GM06990 (cell line): Measurements from ENCODE around the gene FAT3.

Experiments
- DNase-seq: peaks from one replicate; pipeline ENCODE4 v3.0.0-alpha.2; 2011; ENCODE audit not compliant: insufficient read length; ENCODE audit errors: extremely low read depth
- H3K27me3 ChIP-seq: replicated peaks from 2 replicates; pipeline ENCODE4 v1.6.0; 2011; ENCODE audit warnings: low read length; ENCODE audit not compliant: control insufficient read depth, insufficient read depth
- H3K36me3 ChIP-seq: 2 replicates; pipeline ENCODE4 v1.5.1; 2011; ENCODE audit warnings: low read length; ENCODE audit not compliant: control insufficient read depth, insufficient read depth
- H3K4me3 ChIP-seq: replicated peaks from 2 replicates; pipeline ENCODE4 v1.5.1; 2011; ENCODE audit warnings: low read depth, mild to moderate bottlenecking, control low read depth, low read length
- TF ChIP-seq, protein P1 (sequence below): IDR thresholded peaks from 2 replicates; pipeline ENCODE4 v1.5.1; 2011; ENCODE audit warnings: low read length, control low read depth, mild to moderate bottlenecking, inconsistent platforms; ENCODE audit not compliant: insufficient read depth, poor library complexity, severe bottlenecking

The FAT3 gene

DNA sequence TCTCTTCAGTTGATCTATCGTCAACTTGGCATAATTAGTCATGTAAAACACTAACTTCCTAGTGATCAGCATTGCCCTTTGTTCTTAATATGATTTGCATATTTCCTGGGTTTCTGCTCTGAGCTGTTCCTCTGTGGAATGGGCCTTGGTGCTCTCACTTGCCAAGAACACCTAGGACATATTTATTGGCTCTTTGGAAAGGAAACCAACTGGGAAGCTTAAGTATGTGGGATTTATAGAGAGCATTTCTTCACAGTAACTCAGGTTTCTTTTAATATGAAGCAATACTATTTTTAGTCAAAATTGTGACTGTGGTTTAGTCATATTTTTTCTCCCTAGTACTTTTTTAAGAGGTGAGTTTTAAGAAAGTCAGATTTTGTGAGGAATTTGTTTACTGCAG is 28.8 kb downstream of the FAT3 start:
- Histone ChIP-seq H3K4me3 (no peak overlapping the region), H3K27me3 (no peaks in the 10 kb centered on the region), H3K36me3 (no peaks in the 10 kb centered on the region)
- TF ChIP-seq, protein P1, sequence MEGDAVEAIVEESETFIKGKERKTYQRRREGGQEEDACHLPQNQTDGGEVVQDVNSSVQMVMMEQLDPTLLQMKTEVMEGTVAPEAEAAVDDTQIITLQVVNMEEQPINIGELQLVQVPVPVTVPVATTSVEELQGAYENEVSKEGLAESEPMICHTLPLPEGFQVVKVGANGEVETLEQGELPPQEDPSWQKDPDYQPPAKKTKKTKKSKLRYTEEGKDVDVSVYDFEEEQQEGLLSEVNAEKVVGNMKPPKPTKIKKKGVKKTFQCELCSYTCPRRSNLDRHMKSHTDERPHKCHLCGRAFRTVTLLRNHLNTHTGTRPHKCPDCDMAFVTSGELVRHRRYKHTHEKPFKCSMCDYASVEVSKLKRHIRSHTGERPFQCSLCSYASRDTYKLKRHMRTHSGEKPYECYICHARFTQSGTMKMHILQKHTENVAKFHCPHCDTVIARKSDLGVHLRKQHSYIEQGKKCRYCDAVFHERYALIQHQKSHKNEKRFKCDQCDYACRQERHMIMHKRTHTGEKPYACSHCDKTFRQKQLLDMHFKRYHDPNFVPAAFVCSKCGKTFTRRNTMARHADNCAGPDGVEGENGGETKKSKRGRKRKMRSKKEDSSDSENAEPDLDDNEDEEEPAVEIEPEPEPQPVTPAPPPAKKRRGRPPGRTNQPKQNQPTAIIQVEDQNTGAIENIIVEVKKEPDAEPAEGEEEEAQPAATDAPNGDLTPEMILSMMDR: no peak
- DNase-seq: no peak

DNA sequence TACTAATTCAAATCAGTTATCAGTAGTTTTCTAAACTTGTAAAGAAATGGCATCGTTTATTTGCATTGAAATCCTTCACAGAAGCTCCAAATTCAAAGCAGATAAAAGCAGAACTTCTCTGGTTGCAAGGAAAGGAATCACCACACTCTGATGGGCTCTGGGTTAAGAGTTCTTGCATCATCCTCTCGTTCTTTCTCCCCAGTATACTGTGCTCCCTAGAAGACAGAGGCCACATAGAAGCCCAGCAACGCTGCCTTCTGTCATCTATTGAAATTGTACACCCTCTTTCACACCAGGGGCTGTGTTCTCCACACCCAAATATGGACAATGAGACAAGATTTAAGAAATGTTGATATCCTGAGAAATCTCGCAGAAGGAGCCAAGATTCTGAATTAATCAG is 29.3 kb downstream of the FAT3 start:
- TF ChIP-seq, protein P1: no peak
- no peaks in the 10 kb centered on the region for H3K27me3 ChIP-seq
- H3K36me3 ChIP-seq: no peaks in the 10 kb centered on the region
- no peak for DNase-seq
- H3K4me3 ChIP-seq: no peak overlapping the region

DNA sequence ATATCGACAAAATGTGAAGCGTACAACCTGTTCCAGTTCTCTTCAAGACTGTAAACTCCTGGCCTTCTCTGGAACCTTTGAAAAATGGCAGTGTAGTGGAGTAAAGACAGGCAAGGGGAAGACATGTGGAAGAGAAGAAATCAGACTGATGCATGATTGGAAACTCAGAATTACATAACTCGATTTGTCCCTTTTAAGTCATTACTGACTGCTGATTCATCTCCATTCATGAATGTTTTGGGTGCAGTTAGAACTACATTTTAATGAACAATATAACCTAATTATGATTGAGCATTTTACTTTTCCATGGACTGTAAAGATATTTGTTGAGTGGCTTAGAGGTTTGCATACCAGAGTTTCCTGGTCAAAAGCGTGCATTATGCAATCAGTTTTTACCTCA is 32.9 kb downstream of the FAT3 start:
- TF ChIP-seq, protein P1: no peak
- H3K4me3 ChIP-seq: no peak overlapping the region
- H3K27me3 ChIP-seq: no peaks in the 10 kb centered on the region
- no peaks in the 10 kb centered on the region for H3K36me3 ChIP-seq
- no peak for DNase-seq

DNA sequence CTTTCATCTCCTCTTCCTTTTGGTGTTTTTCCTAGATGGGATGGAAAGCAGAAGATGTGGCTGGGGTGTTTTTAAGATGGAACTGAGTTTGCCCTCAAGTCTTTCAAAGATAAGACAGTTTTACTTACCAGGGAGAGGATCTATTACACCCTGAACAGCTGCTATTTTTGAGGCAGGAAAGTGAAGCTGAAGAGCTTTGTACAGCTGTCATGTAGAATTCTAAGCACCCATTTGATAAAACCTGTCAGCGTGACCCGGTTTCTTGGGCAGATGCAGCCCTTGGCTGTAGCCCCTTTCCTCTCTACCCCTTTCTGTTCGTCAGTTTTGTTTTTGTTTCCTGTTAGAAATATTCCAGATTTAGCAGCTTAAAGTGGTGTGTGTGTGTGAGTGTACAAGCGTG is 35.2 kb downstream of the FAT3 start:
- Histone ChIP-seq H3K36me3 (no peaks in the 10 kb centered on the region), H3K27me3 (no peaks in the 10 kb centered on the region), H3K4me3 (no peak overlapping the region)
- TF ChIP-seq, protein P1: no peak
- DNase-seq: no peak

DNA sequence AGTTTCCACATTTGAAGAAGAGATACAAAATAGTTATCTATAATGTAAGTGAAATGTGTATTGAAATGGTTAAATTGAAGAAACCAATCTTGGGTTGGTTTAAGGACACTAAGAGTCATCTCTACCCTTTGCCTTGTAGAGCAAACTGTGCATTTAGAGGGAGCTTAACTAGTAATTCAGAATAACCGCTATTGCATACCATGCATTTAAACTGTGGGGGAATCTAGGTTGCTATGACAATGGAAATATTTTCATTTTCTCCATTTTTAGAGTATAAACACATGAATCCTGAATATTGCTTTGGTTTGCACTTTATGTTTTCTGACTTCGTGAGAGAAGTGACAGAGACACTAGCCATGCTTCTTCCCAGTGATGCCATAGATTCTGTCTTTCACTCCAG is 39.7 kb downstream of the FAT3 start:
- TF ChIP-seq, protein P1: no peak
- Histone ChIP-seq H3K27me3 (no peaks in the 10 kb centered on the region), H3K4me3 (no peak overlapping the region), H3K36me3 (no peaks in the 10 kb centered on the region)
- DNase-seq: no peak

DNA sequence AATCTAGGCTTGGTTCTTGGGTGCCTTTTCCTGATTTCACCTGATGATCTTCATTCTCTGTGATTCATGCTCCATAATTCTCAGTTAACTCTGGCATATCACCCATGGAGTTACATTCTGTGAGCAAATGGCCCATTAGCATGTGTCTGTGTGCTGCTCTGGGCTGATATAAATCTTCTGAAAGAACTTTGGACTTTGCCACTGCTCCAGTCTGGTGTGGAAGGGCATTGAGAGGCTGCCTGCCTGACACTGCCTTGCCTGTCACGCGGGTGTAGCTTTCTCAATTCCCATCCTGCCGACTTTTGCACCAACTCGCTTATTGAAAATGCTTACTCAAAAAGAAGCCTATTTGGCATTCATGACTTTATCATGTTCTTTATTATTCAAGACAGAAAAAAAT is 42.2 kb downstream of the FAT3 start:
- Histone ChIP-seq H3K27me3 (no peaks in the 10 kb centered on the region), H3K4me3 (no peak overlapping the region), H3K36me3 (no peaks in the 10 kb centered on the region)
- DNase-seq: no peak
- TF ChIP-seq, protein P1: no peak
